Vagina (tissue), 2 donors: ENCODE data around the gene C2CD4B. TPM values are rescaled to one million over a fixed set of nuclear protein-coding genes. Genes with fewer than 3 reads are reported as not detected.

Source experiments
- DNase-seq, 2 donors: peaks; one replicate each; pipeline ENCODE4 v3.0.0-alpha.2; 2017; ENCODE audit errors: extremely low spot score in 2 of 2
- H3K27ac ChIP-seq: fragments of 200-600 bp; sonication (generic); one replicate; pipeline ENCODE4 v1.5.1; 2019
- H3K27me3 ChIP-seq: fragments of 200-600 bp; sonication (generic); one replicate; pipeline ENCODE4 v1.5.1; 2019
- H3K36me3 ChIP-seq, 2 donors: fragments of 200-600 bp; sonication (generic); one replicate each; pipeline ENCODE4 v1.5.1; 2017 to 2019
- H3K4me1 ChIP-seq: fragments of 200-600 bp; sonication (generic); one replicate; pipeline ENCODE4 v1.5.1; 2019
- H3K4me3 ChIP-seq, 2 donors: fragments of 200-600 bp; sonication (generic); 1 replicate in 1 of 2; 2 replicates in 1 of 2; pipeline ENCODE4 v1.5.1; 2016 to 2019
- H3K9me3 ChIP-seq: fragments of 200-600 bp; sonication (generic); one replicate; pipeline ENCODE4 v1.5.1; 2019
- POLR2A ChIP-seq, 2 donors: fragments of 450-650 bp; IDR thresholded peaks; one replicate each; pipeline ENCODE4 v1.6.1; 2017; ENCODE audit warnings: antibody characterized with exemption in 2 of 2, mild to moderate bottlenecking in 2 of 2, moderate library complexity in 2 of 2
- POLR2AphosphoS5 ChIP-seq, 2 donors: sonication (generic); formaldehyde crosslinking; IDR thresholded peaks; one replicate each; pipeline ENCODE4 v1.9.0; 2017; ENCODE audit warnings: antibody characterized with exemption in 2 of 2, mild to moderate bottlenecking in 2 of 2, low read depth in 1 of 2; ENCODE audit not compliant: insufficient read depth in 1 of 2
- intact Hi-C: fragments of 100-400 bp; cut with DNase I; formaldehyde crosslinking; loops from one replicate; pipeline ENCODE4 v1.15.1; 2023
- total RNA-seq: library from RNA; depleted of rRNA; stranded (reverse); fragments of >200 nt; gene quantifications from one replicate; pipeline ENCODE4 v1.2.3, GENCODE V29; 2016
- TF ChIP-seq, protein P1 (sequence below), 3 experiments: fragments of 450-650 bp in 2 of 3; fragments of 200-600 bp in 1 of 3; sonication (generic) in 1 of 3; IDR thresholded peaks; one replicate each; pipeline ENCODE4 v1.5.1; 2017 to 2019; ENCODE audit warnings: antibody characterized with exemption in 3 of 3, mild to moderate bottlenecking in 2 of 3, moderate library complexity in 2 of 3

C2CD4B gene
- total RNA-seq, 1 donor from 2014 or later = 0.49 TPM

DNA sequence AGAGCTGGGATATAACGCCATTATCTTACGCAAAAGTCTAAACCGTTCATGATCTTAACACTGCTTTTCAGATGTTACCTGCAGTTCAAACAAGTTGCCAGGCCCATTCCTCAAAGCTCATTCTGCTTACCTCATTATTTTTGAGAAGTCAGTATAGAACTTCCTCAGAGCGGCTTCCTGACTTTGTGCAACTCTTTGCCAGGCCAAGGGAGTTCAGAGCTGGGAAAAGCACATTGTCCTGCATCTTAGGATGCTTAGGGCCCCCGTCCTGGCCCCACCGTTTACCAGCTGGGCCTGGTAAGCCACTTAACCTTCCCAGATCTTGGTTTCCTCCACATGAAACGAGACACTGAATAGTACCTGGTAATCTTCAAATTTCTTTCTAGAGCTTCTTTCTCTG, 6.8 kb upstream of the C2CD4B start:
- no peaks in the 10 kb centered on the region for H3K9me3 ChIP-seq
- no peaks in the 10 kb centered on the region for H3K36me3 ChIP-seq
- no peak for TF ChIP-seq POLR2AphosphoS5 (IDR thresholded peaks at IDR 0.05; ENCODE audit: insufficient read depth in 1 of 2, low read depth in 1 of 2)
- TF ChIP-seq POLR2A (IDR thresholded peaks at IDR 0.05) = no peak
- TF ChIP-seq, protein P1, sequence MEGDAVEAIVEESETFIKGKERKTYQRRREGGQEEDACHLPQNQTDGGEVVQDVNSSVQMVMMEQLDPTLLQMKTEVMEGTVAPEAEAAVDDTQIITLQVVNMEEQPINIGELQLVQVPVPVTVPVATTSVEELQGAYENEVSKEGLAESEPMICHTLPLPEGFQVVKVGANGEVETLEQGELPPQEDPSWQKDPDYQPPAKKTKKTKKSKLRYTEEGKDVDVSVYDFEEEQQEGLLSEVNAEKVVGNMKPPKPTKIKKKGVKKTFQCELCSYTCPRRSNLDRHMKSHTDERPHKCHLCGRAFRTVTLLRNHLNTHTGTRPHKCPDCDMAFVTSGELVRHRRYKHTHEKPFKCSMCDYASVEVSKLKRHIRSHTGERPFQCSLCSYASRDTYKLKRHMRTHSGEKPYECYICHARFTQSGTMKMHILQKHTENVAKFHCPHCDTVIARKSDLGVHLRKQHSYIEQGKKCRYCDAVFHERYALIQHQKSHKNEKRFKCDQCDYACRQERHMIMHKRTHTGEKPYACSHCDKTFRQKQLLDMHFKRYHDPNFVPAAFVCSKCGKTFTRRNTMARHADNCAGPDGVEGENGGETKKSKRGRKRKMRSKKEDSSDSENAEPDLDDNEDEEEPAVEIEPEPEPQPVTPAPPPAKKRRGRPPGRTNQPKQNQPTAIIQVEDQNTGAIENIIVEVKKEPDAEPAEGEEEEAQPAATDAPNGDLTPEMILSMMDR (IDR thresholded peaks at IDR 0.05) = no peak
- DNase-seq = no peak
- H3K4me1 ChIP-seq = no peaks in the 10 kb centered on the region
- H3K27ac ChIP-seq = no peak overlapping the region
- intact Hi-C loops = no loop called here
- H3K27me3 ChIP-seq = no peaks in the 10 kb centered on the region
- H3K4me3 ChIP-seq = no peak overlapping the region

GRCh38 chr15:62165793-62166375, 799 bp upstream of the C2CD4B start:
- Histone ChIP-seq H3K36me3 (no peaks in the 10 kb centered on the region), H3K4me3 (no peak overlapping the region), H3K27me3 (peaks cover 12% of the 10 kb centered on the region), H3K9me3 (no peaks in the 10 kb centered on the region), H3K27ac (no peak overlapping the region), H3K4me1 (peaks cover 14% of the 10 kb centered on the region)
- intact Hi-C loops = no loop called here
- TF ChIP-seq POLR2A (IDR thresholded peaks at IDR 0.05) (no peak), POLR2AphosphoS5 (IDR thresholded peaks at IDR 0.05; ENCODE audit: insufficient read depth in 1 of 2, low read depth in 1 of 2) (no peak)
- TF ChIP-seq, protein P1 (IDR thresholded peaks at IDR 0.05) = no peak
- no peak for DNase-seq

GRCh38 chr15:62164396-62165103, 535 bp downstream of the C2CD4B start:
- H3K36me3 ChIP-seq = no peaks in the 10 kb centered on the region
- TF ChIP-seq POLR2AphosphoS5 (IDR thresholded peaks at IDR 0.05; ENCODE audit: insufficient read depth in 1 of 2, low read depth in 1 of 2) (no peak), POLR2A (IDR thresholded peaks at IDR 0.05) (no peak)
- TF ChIP-seq, protein P1 (IDR thresholded peaks at IDR 0.05) = no peak
- DNase-seq = no peak
- peaks cover 12% of the 10 kb centered on the region for H3K27me3 ChIP-seq
- H3K4me3 ChIP-seq = peak overlapping the region; percentile 39 to 52
- no peaks in the 10 kb centered on the region for H3K9me3 ChIP-seq
- intact Hi-C loops = no loop called here
- H3K4me1 ChIP-seq = peaks cover 14% of the 10 kb centered on the region
- peak overlapping the region; percentile 20 for H3K27ac ChIP-seq

DNA sequence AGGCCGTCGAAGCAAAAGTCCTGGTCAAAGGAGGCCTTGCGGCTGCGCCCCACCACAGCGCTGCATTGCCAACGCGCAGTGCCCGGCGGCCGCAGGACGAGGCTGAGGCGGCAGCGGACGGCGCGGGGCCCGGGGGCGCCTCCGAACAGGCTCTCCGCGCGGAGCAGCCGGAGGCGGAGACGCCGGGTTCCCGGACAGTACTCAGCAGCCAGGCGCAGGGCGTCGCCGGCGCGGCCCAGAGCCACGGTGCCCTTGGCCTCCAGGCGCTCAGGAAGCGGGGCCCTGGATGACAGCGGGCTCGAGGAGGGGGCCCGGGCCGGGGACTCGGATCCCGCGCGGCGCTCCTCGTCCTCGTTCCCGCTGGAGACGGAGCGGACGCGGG, 1.1 kb downstream of the C2CD4B start:
- H3K4me1 ChIP-seq = peaks cover 14% of the 10 kb centered on the region
- no peak for DNase-seq
- H3K4me3 ChIP-seq = peak overlapping the region; percentile 39 to 52
- TF ChIP-seq, protein P1 (IDR thresholded peaks at IDR 0.05) = no peak
- TF ChIP-seq POLR2AphosphoS5 (IDR thresholded peaks at IDR 0.05; ENCODE audit: insufficient read depth in 1 of 2, low read depth in 1 of 2) (no peak), POLR2A (IDR thresholded peaks at IDR 0.05) (no peak)
- no peaks in the 10 kb centered on the region for H3K9me3 ChIP-seq
- H3K27me3 ChIP-seq = peaks cover 12% of the 10 kb centered on the region
- intact Hi-C loops = no loop called here
- H3K27ac ChIP-seq = no peak overlapping the region
- no peaks in the 10 kb centered on the region for H3K36me3 ChIP-seq

- Histone ChIP-seq H3K27ac (no peak overlapping the region), H3K36me3 (no peaks in the 10 kb centered on the region), H3K27me3 (peaks cover 12% of the 10 kb centered on the region), H3K4me3 (peak overlapping the region; percentile 39 to 52), H3K4me1 (peaks cover 14% of the 10 kb centered on the region), H3K9me3 (no peaks in the 10 kb centered on the region)
- no peak for DNase-seq
- intact Hi-C loops = no loop called here
- TF ChIP-seq POLR2AphosphoS5 (IDR thresholded peaks at IDR 0.05; ENCODE audit: insufficient read depth in 1 of 2, low read depth in 1 of 2) (no peak), POLR2A (IDR thresholded peaks at IDR 0.05) (no peak)
- TF ChIP-seq, protein P1 (IDR thresholded peaks at IDR 0.05) = no peak
Observed at GRCh38 chr15:62163397-62164013, 1.6 kb downstream of the C2CD4B start.
